Astrocyte (in vitro differentiated cells and primary cell): ENCODE results near the gene C17orf67. TPM values are rescaled to one million over a fixed set of nuclear protein-coding genes. Genes with fewer than 3 reads are reported as not detected.

Experiments used
- DNase-seq: peaks from one replicate; pipeline ENCODE4 v3.0.0-alpha.2; 2010; ENCODE audit warnings: low read depth
- FAIRE-seq: peaks from 2 replicates; lab custom pipeline; 2011; peaks lifted over from hg19 to GRCh38; lab: Jason Lieb, UNC
- H2AFZ ChIP-seq: 2 replicates; pipeline ENCODE4 v1.6.0; 2012; ENCODE audit warnings: low read depth, low read length, inconsistent platforms
- H3K27ac ChIP-seq: 2 replicates; pipeline ENCODE4 v1.5.1; 2011; ENCODE audit warnings: low read depth, low read length, inconsistent platforms
- H3K27me3 ChIP-seq: 2 replicates; pipeline ENCODE4 v1.6.0; 2011; ENCODE audit warnings: low read length, inconsistent platforms; ENCODE audit not compliant: insufficient read depth
- H3K36me3 ChIP-seq: 2 replicates; pipeline ENCODE4 v1.5.1; 2011; ENCODE audit warnings: low read length, inconsistent platforms; ENCODE audit not compliant: insufficient read depth
- H3K4me1 ChIP-seq: 2 replicates; pipeline ENCODE4 v1.5.1; 2011; ENCODE audit warnings: low read length, inconsistent platforms; ENCODE audit not compliant: insufficient read depth
- H3K4me2 ChIP-seq: 2 replicates; pipeline ENCODE4 v1.6.0; 2012; ENCODE audit warnings: low read length, inconsistent platforms
- H3K4me3 ChIP-seq: 2 replicates; pipeline ENCODE4 v1.5.1; 2011; ENCODE audit warnings: low read depth, mild to moderate bottlenecking, low read length, inconsistent platforms; ENCODE audit not compliant: insufficient read depth
- H3K79me2 ChIP-seq: 2 replicates; pipeline ENCODE4 v1.6.0; 2012; ENCODE audit warnings: mild to moderate bottlenecking, low read length, inconsistent platforms; ENCODE audit not compliant: insufficient read depth
- H3K9ac ChIP-seq: 2 replicates; pipeline ENCODE4 v1.6.0; 2012; ENCODE audit warnings: mild to moderate bottlenecking, low read length, inconsistent platforms
- H3K9me3 ChIP-seq: 2 replicates; pipeline ENCODE4 v1.5.1; 2012; ENCODE audit warnings: low read depth, mild to moderate bottlenecking, low read length, inconsistent platforms; ENCODE audit not compliant: insufficient read depth
- H4K20me1 ChIP-seq: 2 replicates; pipeline ENCODE4 v1.6.0; 2012; ENCODE audit warnings: low read length, inconsistent platforms; ENCODE audit not compliant: insufficient read depth
- H3K27ac Mint-ChIP-seq: one replicate; pipeline ENCODE4 v1.8.0; 2021; ENCODE audit warnings: mild to moderate bottlenecking, mixed read lengths; ENCODE audit not compliant: unreplicated experiment
- H3K27me3 Mint-ChIP-seq: one replicate; pipeline ENCODE4 v1.8.0; 2021; ENCODE audit warnings: low read depth, mixed read lengths; ENCODE audit not compliant: unreplicated experiment
- H3K36me3 Mint-ChIP-seq: one replicate; pipeline ENCODE4 v1.8.0; 2021; ENCODE audit warnings: low read depth, mixed read lengths; ENCODE audit not compliant: unreplicated experiment
- H3K4me1 Mint-ChIP-seq: one replicate; pipeline ENCODE4 v1.8.0; 2021; ENCODE audit warnings: low read depth, mixed read lengths; ENCODE audit not compliant: unreplicated experiment
- H3K4me3 Mint-ChIP-seq: one replicate; pipeline ENCODE4 v1.8.0; 2021; ENCODE audit warnings: mild to moderate bottlenecking, moderate library complexity, mixed read lengths; ENCODE audit not compliant: unreplicated experiment
- H3K9me3 Mint-ChIP-seq: one replicate; pipeline ENCODE4 v1.8.0; 2021; ENCODE audit warnings: mild to moderate bottlenecking, mixed read lengths; ENCODE audit not compliant: unreplicated experiment
- CTCF ChIP-seq: IDR thresholded peaks from 2 replicates; pipeline ENCODE4 v1.5.1; 2011; ENCODE audit warnings: low read depth, mild to moderate bottlenecking, inconsistent platforms, low read length, moderate library complexity; ENCODE audit not compliant: insufficient read depth
- EZH2 ChIP-seq: IDR thresholded peaks from 2 replicates; pipeline ENCODE4 v1.6.1; 2012; ENCODE audit warnings: mild to moderate bottlenecking, low read length, inconsistent platforms; ENCODE audit not compliant: insufficient read depth
- total RNA-seq: library from RNA; stranded (reverse); gene quantifications from 2 replicates; pipeline ENCODE4 v1.2.1, GENCODE V29; 2021

Gene C17orf67
- total RNA-seq, 1 donor from 2014 or later: 2.8 TPM

DNA sequence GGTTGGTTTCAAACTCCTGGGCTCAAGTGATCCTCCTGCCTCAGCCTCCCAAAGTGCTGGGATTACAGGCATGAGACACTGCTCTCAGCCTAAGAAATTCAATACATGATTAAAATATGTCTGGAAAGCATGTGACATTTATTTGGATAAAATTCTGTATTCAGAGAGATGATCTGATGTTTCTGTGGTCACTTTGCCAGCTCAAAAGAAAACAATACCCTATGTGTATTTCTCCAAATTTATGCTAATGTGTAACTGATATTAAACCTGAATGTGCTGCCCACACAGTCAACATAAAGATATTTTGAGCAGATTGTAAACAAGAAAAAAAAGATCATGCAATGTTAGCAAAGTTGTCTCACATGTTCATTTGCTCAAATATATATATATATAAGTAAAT lies 16.7 kb downstream of the C17orf67 start:
- Mint-ChIP-seq H3K9me3 (no peaks in the 10 kb centered on the region), H3K4me1 (peaks cover 3% of the 10 kb centered on the region), H3K27ac (no peak overlapping the region), H3K36me3 (no peaks in the 10 kb centered on the region), H3K27me3 (peaks cover 6% of the 10 kb centered on the region), H3K4me3 (no peak overlapping the region)
- Histone ChIP-seq H2AFZ (no peak overlapping the region), H3K4me2 (no peak overlapping the region), H4K20me1 (no peaks in the 10 kb centered on the region), H3K4me1 (no peaks in the 10 kb centered on the region), H3K36me3 (no peaks in the 10 kb centered on the region), H3K79me2 (no peaks in the 10 kb centered on the region), H3K9ac (no peak overlapping the region), H3K4me3 (no peak overlapping the region), H3K27me3 (no peaks in the 10 kb centered on the region), H3K27ac (no peak overlapping the region), H3K9me3 (no peaks in the 10 kb centered on the region)
- FAIRE-seq: no peak
- DNase-seq: no peak
- TF ChIP-seq EZH2 (no peak), CTCF (no peak)

DNA sequence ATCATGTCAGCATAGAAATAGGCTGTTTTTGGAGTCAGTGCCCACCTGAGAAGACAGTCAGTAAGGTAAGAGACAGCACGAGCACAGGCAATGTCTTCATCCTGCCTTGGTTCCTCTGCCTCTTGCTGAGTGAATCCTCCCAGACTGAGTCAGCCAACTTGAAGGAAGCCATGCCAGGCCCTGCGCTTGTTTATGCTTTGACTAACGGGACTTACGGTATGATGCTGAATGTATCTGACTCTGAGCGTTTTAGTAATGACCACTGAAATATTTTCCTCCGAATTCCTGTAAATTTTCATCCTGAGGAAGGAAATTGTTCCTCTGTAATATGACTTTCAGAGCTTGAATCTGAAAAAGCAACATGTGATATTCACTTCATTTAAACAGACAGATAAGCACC lies 18.0 kb downstream of the C17orf67 start:
- FAIRE-seq (no peak), DNase-seq (peak; percentile 56)
- Mint-ChIP-seq H3K9me3 (no peaks in the 10 kb centered on the region), H3K27ac (no peak overlapping the region), H3K27me3 (peaks cover 6% of the 10 kb centered on the region), H3K36me3 (no peaks in the 10 kb centered on the region), H3K4me1 (peaks cover 3% of the 10 kb centered on the region), H3K4me3 (no peak overlapping the region)
- no peaks in the 10 kb centered on the region for H3K9me3 ChIP-seq
- H3K4me2 ChIP-seq: no peak overlapping the region
- H4K20me1 ChIP-seq: no peaks in the 10 kb centered on the region
- TF ChIP-seq CTCF: no peak
- TF ChIP-seq EZH2: no peak
- H3K27me3 ChIP-seq: no peaks in the 10 kb centered on the region
- H3K9ac ChIP-seq: no peak overlapping the region
- no peaks in the 10 kb centered on the region for H3K79me2 ChIP-seq
- no peak overlapping the region for H2AFZ ChIP-seq
- H3K36me3 ChIP-seq: no peaks in the 10 kb centered on the region
- no peak overlapping the region for H3K4me3 ChIP-seq
- H3K4me1 ChIP-seq: no peaks in the 10 kb centered on the region
- no peak overlapping the region for H3K27ac ChIP-seq

GRCh38 chr17:56812901-56813388 lies 20.8 kb downstream of the C17orf67 start:
- H3K27me3 Mint-ChIP-seq: peaks cover 6% of the 10 kb centered on the region
- no peaks in the 10 kb centered on the region for H4K20me1 ChIP-seq
- H3K27ac ChIP-seq: no peak overlapping the region
- H3K36me3 Mint-ChIP-seq: no peaks in the 10 kb centered on the region
- no peak overlapping the region for H3K4me3 Mint-ChIP-seq
- no peaks in the 10 kb centered on the region for H3K27me3 ChIP-seq
- H3K4me1 Mint-ChIP-seq: peaks cover 3% of the 10 kb centered on the region
- H3K9me3 Mint-ChIP-seq: no peaks in the 10 kb centered on the region
- TF ChIP-seq EZH2 (no peak), CTCF (no peak)
- H3K9me3 ChIP-seq: no peaks in the 10 kb centered on the region
- no peak overlapping the region for H3K27ac Mint-ChIP-seq
- no peak overlapping the region for H3K4me3 ChIP-seq
- H2AFZ ChIP-seq: no peak overlapping the region
- H3K4me1 ChIP-seq: no peaks in the 10 kb centered on the region
- FAIRE-seq (no peak), DNase-seq (no peak)
- no peak overlapping the region for H3K4me2 ChIP-seq
- H3K9ac ChIP-seq: no peak overlapping the region
- no peaks in the 10 kb centered on the region for H3K79me2 ChIP-seq
- H3K36me3 ChIP-seq: no peaks in the 10 kb centered on the region
